DMS153 (cell line): ENCODE measurements around the gene PLK4.
A peak's percentile ranks its signal among the peaks of the same experiment; 100 is the strongest.
"Not testable (repeated sequence)": the region's sequence is repeated elsewhere in the genome, so short reads cannot be mapped to it uniquely, and the experiment has no call there.

Source experiments
- DNase-seq: peaks from one replicate; lab custom pipeline; 2025; lab: John Stamatoyannopoulos, UW

The PLK4 gene

DNA sequence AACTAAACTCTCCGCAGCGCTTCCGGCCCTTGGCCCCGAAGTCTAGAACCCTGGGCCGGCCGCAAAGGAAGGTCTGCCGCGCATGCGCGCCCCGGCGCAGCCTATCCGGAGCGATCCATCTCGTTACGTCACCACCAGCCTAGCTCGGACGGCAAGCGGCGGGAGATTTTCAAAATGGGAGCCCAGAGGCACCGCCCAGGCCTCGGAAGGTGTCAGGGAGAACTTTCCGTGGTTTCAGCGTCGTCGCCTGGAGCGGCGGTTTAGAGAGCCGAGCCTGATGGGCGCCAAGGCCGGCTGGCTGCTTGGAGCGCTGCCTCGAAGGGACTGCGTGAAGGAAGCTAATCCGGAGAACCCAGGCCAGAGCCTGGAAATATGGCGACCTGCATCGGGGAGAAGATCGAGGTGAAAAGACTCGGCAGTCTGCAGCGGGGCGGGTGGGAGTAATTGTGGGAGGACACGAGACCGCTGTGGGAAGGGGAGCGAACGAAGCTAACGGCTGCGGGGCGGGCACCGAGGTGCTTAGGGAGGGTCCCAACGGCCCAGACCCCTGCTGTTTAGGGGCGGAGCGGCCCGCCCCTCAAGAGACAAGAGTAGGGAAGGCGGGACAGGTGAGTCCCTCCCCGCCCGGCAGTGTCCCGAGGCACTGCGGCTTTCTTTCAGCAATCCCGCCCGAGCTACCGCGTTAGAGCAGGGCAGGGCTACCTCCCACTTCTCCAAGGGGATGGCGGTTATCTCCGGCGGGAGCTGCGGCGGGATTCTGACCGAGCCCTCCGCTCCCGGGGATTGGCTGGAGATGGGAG lies at the start of gene PLK4:
Gene PLK4, plus strand, starts transcription at position 131 of the 800 bp plus-strand sequence. Its CDS starts 242 bp downstream, at position 373.
- peak; percentile 93 for DNase-seq

DNA sequence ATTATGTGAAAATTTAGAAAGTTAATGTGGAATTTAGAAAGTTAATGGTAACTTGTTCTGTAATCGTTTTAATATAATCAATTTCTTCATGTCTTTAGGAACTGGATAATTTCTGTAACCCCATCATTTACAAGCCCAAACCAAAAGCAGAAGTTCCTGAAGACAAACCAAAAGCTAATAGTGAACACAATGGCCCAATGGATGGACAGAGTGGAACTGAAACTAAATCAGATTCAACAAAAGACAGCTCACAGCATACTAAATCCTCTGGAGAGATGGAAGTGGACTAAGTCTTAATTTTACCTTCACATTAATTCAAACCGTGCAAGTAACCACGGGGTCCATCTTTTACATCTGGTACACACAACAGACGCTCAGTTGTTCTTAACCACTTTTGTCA lies 48.1 kb upstream of the PLK4 start:
- DNase-seq: no peak

- no peak for DNase-seq
These were observed 36.7 kb upstream of the PLK4 start for GRCh38 chr4:127843704-127844600.

DNA sequence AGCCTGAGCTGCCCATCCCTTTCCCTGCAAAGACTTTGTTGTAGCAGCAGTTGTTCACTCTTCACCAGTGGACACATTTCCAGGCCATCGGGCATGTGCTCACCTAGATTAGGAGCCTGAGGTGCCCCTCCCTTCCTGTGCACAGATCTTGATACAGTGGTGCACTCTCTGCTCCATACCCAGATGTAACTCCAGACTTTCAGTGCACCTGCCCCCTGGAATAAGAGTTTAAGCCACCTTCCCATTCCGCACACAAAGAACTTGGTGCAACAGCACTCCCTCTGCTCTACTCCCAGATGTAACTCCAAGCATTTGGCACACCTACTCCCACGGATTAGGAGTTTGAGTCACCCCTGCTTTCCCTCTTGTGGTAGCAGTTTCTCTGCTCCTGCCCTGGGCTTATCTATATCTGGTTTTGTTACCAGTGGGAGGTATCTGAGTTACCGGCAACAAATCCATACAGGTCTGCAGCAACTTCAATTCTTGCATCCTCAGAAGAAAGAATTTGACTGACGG lies 36.0 kb upstream of the PLK4 start:
- no peak for DNase-seq

DNA sequence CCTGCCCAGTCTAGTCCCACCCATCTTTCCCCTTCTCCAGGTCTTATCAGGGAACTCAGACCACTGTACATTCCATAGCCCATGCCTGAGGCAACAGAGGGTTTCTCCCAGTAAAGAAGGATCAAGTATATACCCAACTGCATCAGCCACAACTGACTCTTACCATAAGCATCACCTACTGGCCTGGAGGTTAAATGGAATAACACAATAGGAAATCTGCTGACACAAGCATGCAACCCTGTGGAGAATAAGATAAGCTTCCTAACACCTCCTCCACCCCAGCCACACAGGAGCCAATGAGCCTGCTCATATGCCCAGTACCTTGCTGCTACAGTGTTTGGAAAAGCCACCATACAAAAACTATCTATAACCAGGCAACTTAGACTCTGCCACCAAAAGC lies 34.6 kb upstream of the PLK4 start:
- DNase-seq: no peak

DNA sequence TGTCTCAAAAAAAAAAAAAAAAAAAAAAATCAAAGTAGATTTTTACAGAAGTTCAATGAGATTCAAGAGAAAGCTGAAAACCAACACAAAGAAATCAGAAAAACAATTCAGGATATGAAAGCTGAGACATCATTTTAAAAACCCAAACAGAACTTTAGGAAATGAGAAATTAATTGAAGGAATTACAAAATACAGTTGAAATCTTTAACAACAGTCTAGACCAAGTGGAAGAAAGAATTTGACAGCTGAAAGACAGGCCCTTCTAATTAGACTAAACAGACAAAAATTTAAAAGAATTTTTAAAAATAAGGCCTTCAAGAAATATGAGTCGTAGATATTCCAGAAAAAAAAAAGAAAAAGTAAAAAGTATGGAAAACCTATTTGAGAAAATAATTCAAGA lies 33.9 kb upstream of the PLK4 start:
- no peak for DNase-seq

GRCh38 chr4:127849505-127850234 lies 31.0 kb upstream of the PLK4 start:
- DNase-seq: no peak

- no peak for DNase-seq
These were observed 28.0 kb upstream of the PLK4 start for GRCh38 chr4:127852661-127853060.

- DNase-seq: no peak
These were observed 24.4 kb upstream of the PLK4 start for GRCh38 chr4:127856196-127856812.

DNA sequence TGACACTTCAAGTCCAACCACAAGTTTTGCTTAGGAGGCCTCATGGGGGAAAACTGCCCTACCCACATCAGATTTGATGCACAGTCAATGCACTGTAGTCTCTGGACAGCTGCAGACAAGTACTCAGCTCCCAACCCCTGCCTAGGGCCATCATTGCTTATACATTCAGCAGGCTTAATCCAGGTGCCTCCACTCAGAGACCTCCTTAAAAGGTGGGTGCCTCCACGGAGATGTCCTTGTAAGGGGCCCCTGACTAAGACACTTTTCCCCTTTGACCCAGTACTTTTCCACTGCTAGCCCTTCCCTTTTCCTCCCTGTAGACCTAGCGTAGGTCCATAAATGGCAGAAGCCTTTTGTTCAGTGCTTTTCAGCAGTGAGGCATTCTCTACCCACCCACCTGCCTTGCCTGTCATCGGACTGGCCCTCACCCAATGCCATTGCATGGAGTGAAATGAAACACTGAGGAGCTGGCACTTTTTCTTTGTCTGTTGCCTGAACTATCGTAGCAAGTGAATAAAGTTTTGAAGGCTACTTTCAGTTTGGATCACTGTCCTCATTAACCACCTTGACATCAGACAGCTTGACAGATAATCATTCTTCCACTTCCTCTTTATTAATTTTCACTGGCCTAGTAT lies 23.8 kb upstream of the PLK4 start:
- no peak for DNase-seq

DNA sequence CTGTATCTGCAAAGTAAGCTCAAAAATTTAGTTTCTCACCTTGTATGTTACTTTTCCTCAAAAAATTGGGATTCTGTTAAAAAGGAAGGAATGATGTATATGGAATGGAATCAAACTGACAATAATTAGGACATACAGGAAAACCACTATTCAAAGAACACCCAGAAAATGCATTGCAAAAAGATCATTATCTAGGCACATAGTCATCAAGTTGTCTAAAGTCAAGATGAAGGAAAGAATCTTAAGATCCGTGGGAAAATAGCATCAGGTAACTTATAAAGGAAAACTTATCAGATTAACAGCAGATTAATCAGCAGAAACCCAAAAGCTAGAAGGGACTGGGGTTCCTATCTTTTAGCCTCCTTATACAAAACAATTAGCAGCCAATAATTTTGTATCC lies 23.1 kb upstream of the PLK4 start:
- DNase-seq: no peak

- no peak for DNase-seq
These were observed 12.5 kb upstream of the PLK4 start for GRCh38 chr4:127868196-127868595.

DNA sequence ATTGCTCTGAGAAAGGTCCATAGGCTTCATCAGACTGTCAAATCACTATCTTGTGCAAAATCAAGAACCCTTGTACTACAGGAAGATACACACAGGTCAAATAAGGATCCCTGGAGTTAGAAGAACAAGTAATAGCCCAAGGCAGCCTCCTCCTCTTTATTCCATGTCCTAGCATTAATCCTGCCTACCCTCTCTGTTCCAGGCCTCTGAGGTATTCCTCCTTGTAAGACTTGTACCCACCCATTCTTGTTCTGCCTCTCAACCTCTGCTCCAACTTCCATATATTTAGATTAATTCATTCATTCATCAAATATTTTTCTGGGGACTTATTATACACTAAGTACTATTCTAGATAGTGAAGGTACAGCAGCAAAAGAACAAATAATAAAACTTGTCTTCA lies 10.4 kb upstream of the PLK4 start:
- no peak for DNase-seq

- DNase-seq: no peak
These were observed 10.0 kb upstream of the PLK4 start for GRCh38 chr4:127870688-127871087.

GRCh38 chr4:127875791-127876190 lies 4.9 kb upstream of the PLK4 start:
- no peak for DNase-seq

GRCh38 chr4:127881563-127881864 lies 821 bp downstream of the PLK4 start:
- DNase-seq: no peak

- DNase-seq: no peak
These were observed 7.9 kb downstream of the PLK4 start for GRCh38 chr4:127888559-127888958.

DNA sequence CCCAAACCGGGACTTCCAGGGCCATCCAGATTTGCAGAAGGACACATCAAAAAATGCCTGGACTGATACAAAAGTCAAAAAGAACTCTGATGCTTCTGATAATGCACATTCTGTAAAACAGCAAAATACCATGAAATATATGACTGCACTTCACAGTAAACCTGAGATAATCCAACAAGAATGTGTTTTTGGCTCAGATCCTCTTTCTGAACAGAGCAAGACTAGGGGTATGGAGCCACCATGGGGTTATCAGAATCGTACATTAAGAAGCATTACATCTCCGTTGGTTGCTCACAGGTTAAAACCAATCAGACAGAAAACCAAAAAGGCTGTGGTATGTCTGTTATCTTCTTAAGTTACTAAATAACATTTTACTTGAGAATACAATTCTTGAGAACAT lies 9.2 kb downstream of the PLK4 start:
- no peak for DNase-seq

DNA sequence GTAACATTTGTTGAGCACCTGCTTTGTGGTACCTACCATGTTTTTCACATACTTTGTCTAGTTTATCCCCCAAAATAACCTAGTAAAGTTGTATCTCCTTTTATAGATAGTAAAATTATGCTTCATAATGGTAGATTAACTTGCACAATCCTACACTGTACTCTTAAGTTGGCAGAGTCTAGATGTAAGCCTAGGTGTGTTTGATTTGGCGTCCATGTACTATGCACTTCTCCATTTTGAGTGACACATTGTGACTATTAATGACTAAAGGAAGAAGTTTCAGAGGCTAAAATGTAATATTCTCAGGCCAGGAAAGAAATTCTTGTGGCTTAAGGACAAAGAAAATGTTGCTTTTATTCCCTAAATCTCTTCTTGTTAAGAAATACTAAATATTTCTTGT lies 15.4 kb downstream of the PLK4 start:
- no peak for DNase-seq

DNA sequence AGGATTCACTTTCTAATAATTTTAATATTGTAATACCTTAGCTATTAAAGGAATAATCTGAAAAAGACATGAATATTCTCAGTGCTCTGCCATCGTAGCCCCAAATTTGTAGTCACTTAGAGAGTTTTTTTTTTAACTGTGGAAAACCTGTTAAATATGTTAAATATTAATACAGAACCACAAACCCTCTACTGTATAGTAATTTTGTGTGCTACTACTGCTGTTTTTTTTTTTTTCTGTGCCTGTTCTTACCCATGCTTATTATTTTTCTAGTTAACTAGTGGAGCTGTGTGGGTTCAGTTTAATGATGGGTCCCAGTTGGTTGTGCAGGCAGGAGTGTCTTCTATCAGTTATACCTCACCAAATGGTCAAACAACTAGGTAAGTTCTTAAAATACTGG lies 15.8 kb downstream of the PLK4 start:
- no peak for DNase-seq

DNA sequence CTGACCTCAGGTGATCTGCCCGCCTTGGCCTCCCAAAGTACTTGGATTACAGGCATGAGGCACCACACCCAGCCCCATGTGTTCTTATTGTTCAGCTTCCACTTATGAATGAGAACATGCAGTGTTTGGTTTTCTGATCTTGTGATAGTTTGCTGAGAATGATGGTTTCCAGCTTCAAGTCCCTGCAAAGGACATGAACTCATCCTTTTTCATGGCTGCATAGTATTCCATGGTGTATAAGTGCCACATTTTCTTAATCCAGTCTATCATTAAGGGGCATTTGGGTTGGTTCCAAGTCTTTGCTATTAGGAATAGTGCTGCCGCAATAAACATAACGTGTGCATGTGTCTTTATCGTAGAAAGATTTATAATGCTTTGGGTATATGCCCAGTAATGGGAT lies 19.0 kb downstream of the PLK4 start:
- not testable (repeated sequence) for DNase-seq

DNA sequence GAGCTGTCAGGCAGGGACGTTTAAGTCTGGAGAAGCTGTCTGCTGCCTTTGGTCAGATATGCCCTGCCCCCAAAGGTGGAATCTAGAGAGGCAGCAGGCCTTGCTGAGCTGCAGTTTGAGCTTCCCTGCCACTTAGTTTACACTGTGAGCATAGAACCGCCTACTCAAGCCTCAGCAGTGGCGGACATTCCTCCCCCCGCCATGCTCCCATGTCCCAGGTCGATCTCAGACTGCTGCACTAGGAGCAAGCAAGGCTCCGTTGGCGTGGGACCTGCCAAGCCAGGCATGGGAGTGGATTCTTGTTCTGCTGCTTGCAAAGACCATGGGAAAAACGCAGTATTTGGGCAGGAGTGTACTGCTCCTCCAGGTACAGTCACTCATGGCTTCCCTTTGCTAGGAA lies 24.3 kb downstream of the PLK4 start:
- no peak for DNase-seq
